Measurements from ENCODE around the gene JADE1.

JADE1 gene

DNA sequence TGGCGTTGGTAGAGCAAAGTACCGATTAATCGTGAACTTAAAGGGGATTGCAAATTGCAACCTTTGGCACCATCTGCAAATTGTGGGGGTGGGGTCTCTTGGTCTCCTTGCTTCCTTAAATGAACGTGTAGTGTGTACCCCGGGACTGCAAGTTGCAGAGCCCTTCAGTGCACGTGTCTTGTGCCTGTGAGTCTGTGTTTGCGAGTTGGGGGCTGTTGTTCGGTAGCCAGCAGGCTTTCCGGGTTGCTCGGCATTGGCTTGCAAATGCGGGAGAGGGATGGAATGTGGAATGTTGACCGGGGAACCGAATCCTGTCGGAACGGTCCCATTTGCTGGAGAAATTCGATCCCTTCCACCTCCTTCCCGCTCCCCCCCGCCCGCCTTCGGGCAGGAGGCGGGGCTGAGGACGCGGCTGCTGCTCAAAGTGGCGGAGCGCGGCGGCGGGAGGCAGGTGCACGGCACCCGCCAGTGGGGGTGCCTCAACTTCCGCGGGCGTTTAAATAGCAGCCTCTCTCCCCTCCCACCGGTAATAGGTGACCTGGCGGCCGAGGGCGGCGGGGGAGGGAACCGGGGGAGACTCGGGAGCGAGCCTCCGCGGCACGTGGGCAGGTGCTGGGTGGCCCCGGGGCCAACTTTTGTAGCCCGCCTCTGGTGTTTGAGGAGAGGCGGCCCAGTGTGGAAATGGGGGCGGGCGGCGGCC lies 1.5 kb downstream of the JADE1 start:
- peak; percentile 97 for DNase-seq

- DNase-seq, result peak; percentile 95
These were observed 2.3 kb downstream of the JADE1 start for GRCh38 chr4:128811571-128812441.

DNA sequence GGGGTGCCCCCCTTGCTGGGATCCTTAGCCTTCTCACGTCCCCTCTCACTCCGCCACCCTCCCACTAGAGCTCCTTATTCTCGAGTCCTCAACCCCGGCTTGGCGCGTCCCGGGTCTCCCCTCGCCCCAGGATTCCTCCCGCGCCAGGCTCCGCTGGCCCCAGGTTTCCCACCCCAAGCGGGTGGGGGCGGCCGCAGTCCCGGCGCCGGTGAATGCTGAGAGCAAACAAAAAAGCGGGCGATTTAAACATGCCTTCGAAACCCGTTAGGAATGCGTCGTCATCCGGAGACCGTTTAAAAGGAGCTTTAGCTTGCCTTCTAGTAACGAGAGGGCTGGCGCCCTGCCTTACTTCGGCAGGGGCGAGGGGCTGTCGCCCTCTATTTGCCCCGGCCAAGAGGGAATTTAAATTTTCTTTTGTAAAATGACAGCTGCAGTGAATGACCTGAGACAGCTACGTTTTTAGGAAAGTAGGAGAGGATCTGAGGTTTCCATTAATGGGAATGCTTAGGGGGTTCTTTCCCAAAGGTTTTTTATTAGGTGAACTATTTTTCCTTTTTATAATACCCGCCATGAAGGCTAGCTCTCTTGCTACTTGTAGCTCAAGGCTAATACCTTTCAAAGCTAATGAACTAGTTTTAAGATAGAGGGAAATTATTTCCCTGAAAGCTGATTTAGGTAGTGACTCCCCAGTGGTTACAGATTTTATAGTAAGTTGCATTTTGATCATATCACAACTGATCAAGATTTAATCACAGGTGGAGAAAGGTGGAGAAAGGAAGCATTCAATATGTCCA lies 3.1 kb downstream of the JADE1 start:
- peak; percentile 86 for DNase-seq

DNA sequence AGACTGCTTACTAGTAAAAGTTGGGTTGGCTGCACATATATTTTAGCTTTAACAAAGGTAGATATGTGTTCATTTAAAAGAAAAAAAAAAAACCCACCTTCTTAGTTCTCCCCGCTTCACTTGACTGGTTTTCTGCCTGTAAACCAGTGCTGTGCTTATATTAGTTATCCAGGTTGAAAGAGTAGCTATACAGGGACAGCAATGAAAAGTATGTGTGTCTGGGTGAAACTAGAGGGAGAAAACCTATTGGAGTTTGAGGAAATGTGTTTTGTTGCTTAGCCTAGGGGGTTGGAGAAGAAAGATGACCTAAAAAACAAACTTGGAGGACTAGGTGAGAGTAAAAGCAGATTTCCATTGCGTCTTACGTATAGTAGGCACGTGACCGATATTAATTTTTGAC lies 4.5 kb downstream of the JADE1 start:
- no peak for DNase-seq

GRCh38 chr4:128818442-128818841 lies 8.9 kb downstream of the JADE1 start:
- no peak for DNase-seq

- DNase-seq, result no peak
These were observed 9.7 kb downstream of the JADE1 start for GRCh38 chr4:128819082-128819742.

DNA sequence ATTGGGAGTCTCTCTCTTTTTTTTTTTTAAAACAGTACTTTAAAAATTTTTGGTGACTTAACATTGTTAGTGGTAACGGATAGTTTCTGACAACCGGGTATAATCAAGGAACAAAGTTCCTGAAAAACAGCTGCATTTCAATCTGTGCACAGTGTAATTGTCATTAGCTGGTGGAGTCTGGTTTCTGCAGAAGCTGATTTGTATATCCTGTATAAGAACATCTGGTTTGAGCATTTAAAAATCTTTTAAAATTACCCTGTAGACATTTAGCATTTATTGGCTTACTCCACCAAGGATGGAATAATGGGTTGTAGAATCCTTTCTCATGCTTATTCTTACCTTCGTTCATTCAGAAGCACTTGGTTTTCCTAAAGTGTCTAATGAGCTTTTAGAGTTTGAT lies 11.2 kb downstream of the JADE1 start:
- DNase-seq, result no peak

GRCh38 chr4:128821151-128821550 lies 11.7 kb downstream of the JADE1 start:
- peak; percentile 69 for DNase-seq

GRCh38 chr4:128823025-128823661 lies 13.6 kb downstream of the JADE1 start:
- DNase-seq, result no peak

DNA sequence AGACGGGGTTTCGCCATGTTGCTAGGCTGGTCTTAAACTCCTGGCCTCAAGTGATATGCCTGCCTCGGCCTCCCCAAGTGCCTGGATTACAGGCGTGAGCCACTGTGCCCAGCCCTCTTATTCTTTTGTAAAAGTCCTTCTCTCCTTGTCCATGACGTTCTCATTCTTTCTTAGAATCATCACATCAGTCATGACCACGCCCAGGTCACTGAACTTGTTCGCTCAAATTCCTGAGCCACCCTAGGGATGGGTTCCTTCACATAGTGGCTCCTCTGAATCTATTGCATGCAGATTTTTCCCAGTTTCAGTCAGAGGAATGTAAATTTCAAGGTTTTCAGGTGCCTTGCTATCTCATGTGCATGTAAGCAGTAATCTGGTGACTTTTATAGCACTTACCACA lies 15.7 kb downstream of the JADE1 start:
- no peak for DNase-seq

GRCh38 chr4:128827296-128827695 lies 17.8 kb downstream of the JADE1 start:
- DNase-seq, result no peak

DNA sequence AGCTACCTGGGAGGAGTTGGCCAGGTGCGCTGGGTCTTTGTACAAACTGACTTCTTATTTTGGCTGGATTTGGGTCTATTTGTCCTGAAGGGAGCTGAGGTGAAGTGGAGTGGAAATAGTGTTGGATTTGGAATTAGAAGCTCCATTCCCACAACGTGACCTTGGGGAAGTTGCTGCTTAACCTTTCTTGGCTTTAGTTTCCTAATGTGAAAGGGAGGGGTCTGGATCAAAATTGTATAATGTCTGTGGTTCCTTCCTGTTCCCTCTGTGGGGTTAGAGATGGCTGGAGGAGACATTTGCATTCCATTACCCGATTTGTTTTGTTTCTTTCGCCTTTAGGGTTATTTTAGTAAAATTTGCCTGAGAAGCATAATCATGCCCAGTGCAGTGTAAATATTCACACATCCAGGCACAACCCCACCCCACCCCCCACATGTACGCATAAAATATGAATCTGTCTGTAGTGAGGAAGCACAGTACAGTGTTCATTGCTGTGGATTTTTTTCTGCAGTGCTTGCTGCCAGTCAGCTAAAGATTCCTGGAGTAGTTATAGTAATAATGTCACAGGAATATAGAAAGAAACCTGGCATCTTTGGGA lies 21.5 kb downstream of the JADE1 start:
- no peak for DNase-seq

- no peak for DNase-seq
These were observed 22.2 kb downstream of the JADE1 start for GRCh38 chr4:128831531-128832242.

- DNase-seq, result no peak
These were observed 22.7 kb downstream of the JADE1 start for GRCh38 chr4:128832243-128832625.

- DNase-seq, result no peak
These were observed 26.2 kb downstream of the JADE1 start for GRCh38 chr4:128835498-128836222.

DNA sequence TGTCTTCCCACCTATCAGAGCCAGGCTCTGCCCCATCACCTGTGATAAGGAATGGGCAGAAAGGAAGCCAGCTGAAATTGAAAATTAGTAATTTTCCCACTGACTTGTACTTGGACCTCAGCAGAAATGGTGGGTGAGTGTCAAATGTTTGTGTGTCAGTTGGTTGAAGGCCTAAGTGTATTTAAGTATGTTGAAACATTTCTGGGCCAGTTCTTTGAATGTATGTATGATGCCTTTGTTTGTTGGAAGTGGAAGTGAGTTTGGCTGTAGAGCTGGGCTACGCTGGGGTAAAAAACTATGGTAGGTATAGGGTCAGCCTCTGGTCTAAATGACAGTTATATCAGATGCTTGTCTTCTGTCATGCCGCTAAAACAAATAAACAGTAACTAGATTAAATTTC lies 27.7 kb downstream of the JADE1 start:
- DNase-seq, result no peak

DNA sequence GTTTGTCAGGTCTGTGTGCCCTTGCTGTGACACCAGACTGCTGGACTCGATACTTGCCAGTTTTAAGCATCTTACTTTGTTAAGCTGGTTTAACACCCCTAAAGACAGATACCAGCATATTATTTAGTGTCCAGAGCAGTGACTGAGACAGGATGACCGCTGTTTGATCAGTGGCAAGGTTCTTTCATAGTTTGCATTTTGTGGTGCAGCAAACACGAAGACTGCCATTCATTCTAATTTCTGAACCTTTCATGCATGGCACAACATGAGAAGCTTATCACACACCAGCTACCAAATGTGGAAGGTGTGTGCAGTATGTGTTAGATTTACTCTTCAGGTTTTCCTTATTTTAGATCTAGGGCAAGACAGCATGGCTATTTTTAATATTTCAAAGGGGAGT lies 28.2 kb downstream of the JADE1 start:
- DNase-seq, result no peak

- no peak for DNase-seq
These were observed 31.3 kb downstream of the JADE1 start for GRCh38 chr4:128840711-128841318.

- no peak for DNase-seq
These were observed 31.9 kb downstream of the JADE1 start for GRCh38 chr4:128841402-128841801.

DNA sequence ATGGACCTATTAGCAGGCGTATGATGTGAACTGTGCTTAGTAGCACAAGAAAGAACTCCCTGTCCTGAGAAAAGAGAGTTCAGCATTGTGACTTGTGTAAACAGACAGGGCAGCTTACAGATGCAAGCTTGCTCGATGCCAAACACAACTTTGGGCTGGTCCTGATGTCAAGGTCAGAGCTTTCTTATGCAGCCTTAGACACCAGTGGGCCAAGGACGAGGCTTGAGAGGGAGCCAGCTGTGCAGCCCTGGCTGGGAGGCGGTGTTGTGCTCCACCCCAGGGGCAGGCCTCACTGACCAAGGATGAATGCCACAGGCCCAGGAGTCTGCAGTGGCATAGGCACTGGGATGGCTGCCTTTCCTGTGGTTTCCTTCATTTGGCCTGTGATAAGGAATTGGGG lies 35.4 kb downstream of the JADE1 start:
- no peak for DNase-seq

Data from islet precursor cell (in vitro differentiated cells).